PC-9 (cell line): ENCODE results near the gene PTGDR2.

ENCODE experiments used
- EZH2 ChIP-seq: fragments of 200-600 bp; sonication (generic); IDR thresholded peaks from 2 replicates; pipeline ENCODE4 v1.8.0; 2017; ENCODE audit warnings: antibody characterized with exemption, low read depth
- TF ChIP-seq, protein P1 (sequence below): fragments of 200-600 bp; sonication (generic); conservative IDR thresholded peaks from 2 replicates; pipeline ENCODE4 v1.6.1; 2017; ENCODE audit warnings: mixed run types, antibody characterized with exemption, mild to moderate bottlenecking, moderate library complexity

DNA sequence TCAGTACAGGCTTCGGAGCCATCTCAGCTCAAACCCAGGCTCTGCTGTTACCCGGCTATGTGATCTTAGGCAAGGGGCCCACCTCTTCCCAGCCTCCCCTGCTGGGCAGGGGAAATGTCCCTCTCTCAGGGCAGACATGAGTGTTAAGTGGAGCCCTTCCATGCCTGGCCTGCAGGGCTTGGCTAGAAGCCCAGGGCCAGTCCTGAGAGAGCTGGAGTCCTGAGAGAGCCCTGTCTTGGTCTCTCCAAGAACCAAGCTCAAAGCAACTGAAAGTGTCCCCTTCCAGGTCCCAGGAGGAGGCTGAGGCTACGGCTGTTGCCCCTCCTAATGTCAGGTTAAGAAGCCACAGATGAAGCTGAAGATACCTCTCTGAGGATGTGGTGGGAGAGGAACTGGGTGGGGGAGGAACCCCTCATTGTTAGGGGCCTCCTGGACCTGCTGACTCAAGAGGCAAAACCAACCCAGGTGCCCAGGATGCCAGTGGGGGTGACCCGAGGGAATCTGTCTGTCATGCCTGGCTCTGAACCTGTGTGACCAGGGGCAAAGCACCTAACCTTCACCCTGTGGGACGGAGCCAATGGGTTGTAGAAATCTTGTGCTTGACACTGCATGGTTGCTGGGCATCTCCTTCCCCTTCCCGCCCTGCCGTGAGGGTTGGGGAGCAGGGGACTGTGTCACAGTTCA, 15.8 kb upstream of the PTGDR2 start:
- TF ChIP-seq, protein P1, sequence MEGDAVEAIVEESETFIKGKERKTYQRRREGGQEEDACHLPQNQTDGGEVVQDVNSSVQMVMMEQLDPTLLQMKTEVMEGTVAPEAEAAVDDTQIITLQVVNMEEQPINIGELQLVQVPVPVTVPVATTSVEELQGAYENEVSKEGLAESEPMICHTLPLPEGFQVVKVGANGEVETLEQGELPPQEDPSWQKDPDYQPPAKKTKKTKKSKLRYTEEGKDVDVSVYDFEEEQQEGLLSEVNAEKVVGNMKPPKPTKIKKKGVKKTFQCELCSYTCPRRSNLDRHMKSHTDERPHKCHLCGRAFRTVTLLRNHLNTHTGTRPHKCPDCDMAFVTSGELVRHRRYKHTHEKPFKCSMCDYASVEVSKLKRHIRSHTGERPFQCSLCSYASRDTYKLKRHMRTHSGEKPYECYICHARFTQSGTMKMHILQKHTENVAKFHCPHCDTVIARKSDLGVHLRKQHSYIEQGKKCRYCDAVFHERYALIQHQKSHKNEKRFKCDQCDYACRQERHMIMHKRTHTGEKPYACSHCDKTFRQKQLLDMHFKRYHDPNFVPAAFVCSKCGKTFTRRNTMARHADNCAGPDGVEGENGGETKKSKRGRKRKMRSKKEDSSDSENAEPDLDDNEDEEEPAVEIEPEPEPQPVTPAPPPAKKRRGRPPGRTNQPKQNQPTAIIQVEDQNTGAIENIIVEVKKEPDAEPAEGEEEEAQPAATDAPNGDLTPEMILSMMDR, result no peak
- no peak for TF ChIP-seq EZH2
